Activated CD4-positive, alpha-beta T cell treated with anti-CD3 and anti-CD28 coated beads, Interleukin-2, Interleukin-6, amounts not matched to agents 100 ng/mL and 50 ng/mL, durations not matched to agents 16 hours and 8 hours (primary cell): ENCODE results near the gene C4orf54.

Experiments used
- DNase-seq: peaks from one replicate; pipeline ENCODE4 v3.0.0-alpha.2; 2020

The C4orf54 gene

GRCh38 chr4:99657798-99658197, at the start of gene C4orf54:
Gene C4orf54, minus strand, starts transcription at chr4:99657828. Its CDS starts 3,180 bp downstream, at chr4:99654648.
- no peak for DNase-seq

GRCh38 chr4:99705891-99706290, 48.3 kb upstream of the C4orf54 start:
- no peak for DNase-seq

GRCh38 chr4:99696801-99697200, 39.2 kb upstream of the C4orf54 start:
- no peak for DNase-seq

GRCh38 chr4:99693140-99693539, 35.5 kb upstream of the C4orf54 start:
- DNase-seq = no peak

GRCh38 chr4:99690990-99691389, 33.4 kb upstream of the C4orf54 start:
- no peak for DNase-seq

GRCh38 chr4:99690472-99690871, 32.8 kb upstream of the C4orf54 start:
- no peak for DNase-seq

GRCh38 chr4:99687120-99687519, 29.5 kb upstream of the C4orf54 start:
- no peak for DNase-seq

- no peak for DNase-seq
Observed at GRCh38 chr4:99685234-99685633, 27.6 kb upstream of the C4orf54 start.

- no peak for DNase-seq
Observed at GRCh38 chr4:99683895-99684294, 26.3 kb upstream of the C4orf54 start.

GRCh38 chr4:99679976-99680375, 22.3 kb upstream of the C4orf54 start:
- no peak for DNase-seq

GRCh38 chr4:99679204-99679603, 21.6 kb upstream of the C4orf54 start:
- no peak for DNase-seq

GRCh38 chr4:99677161-99677560, 19.5 kb upstream of the C4orf54 start:
- DNase-seq = peak; percentile 3

GRCh38 chr4:99670409-99671073, 12.9 kb upstream of the C4orf54 start:
- DNase-seq = no peak

- no peak for DNase-seq
Observed at GRCh38 chr4:99669084-99669483, 11.5 kb upstream of the C4orf54 start.

GRCh38 chr4:99668472-99668871, 10.8 kb upstream of the C4orf54 start:
- no peak for DNase-seq

GRCh38 chr4:99665983-99666382, 8.4 kb upstream of the C4orf54 start:
- no peak for DNase-seq

GRCh38 chr4:99664716-99665115, 7.1 kb upstream of the C4orf54 start:
- no peak for DNase-seq

- no peak for DNase-seq
Observed at GRCh38 chr4:99661907-99662306, 4.3 kb upstream of the C4orf54 start.

GRCh38 chr4:99658666-99659065, 1.0 kb upstream of the C4orf54 start:
- DNase-seq = no peak

GRCh38 chr4:99655308-99656081, 2.1 kb downstream of the C4orf54 start:
- DNase-seq = no peak

GRCh38 chr4:99654361-99654761, 3.3 kb downstream of the C4orf54 start:
- no peak for DNase-seq

- DNase-seq = no peak
Observed at GRCh38 chr4:99653916-99654315, 3.7 kb downstream of the C4orf54 start.

- no peak for DNase-seq
Observed at GRCh38 chr4:99652596-99653436, 4.8 kb downstream of the C4orf54 start.
